Neural cell (in vitro differentiated cells): Measurements from ENCODE around the gene RAD51B. TPM values are rescaled to one million over a fixed set of nuclear protein-coding genes. Genes with fewer than 3 reads are reported as not detected.

Source experiments
- H2AFZ ChIP-seq: fragments of 200-600, 300-800 bp; sonication (generic), shearing (Covaris generic); 2 replicates; pipeline ENCODE4 v1.6.0; 2014; ENCODE audit warnings: low read depth, mild to moderate bottlenecking, antibody characterized with exemption, low read length, moderate library complexity
- H3F3A ChIP-seq: fragments of 200-600 bp; shearing (Covaris generic); 2 replicates; pipeline ENCODE4 v1.6.1; 2016; ENCODE audit warnings: mild to moderate bottlenecking, moderate library complexity, mixed read lengths, antibody characterized with exemption, low read length; ENCODE audit not compliant: insufficient read depth, poor library complexity, severe bottlenecking
- H3K27ac ChIP-seq: fragments of 200-600, 300-800 bp; sonication (generic), shearing (Covaris generic); 2 replicates; pipeline ENCODE4 v1.5.1; 2014; ENCODE audit warnings: mild to moderate bottlenecking, low read length, moderate library complexity
- H3K27me3 ChIP-seq: fragments of 300-800, 200-600 bp; sonication (generic), shearing (Covaris generic); 2 replicates; pipeline ENCODE4 v1.6.0; 2014; ENCODE audit warnings: mild to moderate bottlenecking, low read depth, low read length, moderate library complexity; ENCODE audit not compliant: insufficient read depth
- H3K36me3 ChIP-seq: fragments of 300-800, 200-600 bp; sonication (generic), shearing (Covaris generic); 2 replicates; pipeline ENCODE4 v1.5.1; 2014; ENCODE audit warnings: mild to moderate bottlenecking, antibody characterized with exemption, low read length, moderate library complexity; ENCODE audit not compliant: insufficient read depth
- H3K4me2 ChIP-seq: fragments of 300-800, 200-600 bp; sonication (generic), shearing (Covaris generic); 2 replicates; pipeline ENCODE4 v1.6.0; 2014; ENCODE audit warnings: mild to moderate bottlenecking, low read length
- H3K4me3 ChIP-seq: fragments of 300-800, 200-600 bp; sonication (generic), shearing (Covaris generic); 2 replicates; pipeline ENCODE4 v1.5.1; 2014; ENCODE audit warnings: mild to moderate bottlenecking, low read length, moderate library complexity
- H3K79me2 ChIP-seq: fragments of 200-600 bp; shearing (Covaris generic); replicated peaks from 2 replicates; pipeline ENCODE4 v1.6.0; 2014; ENCODE audit warnings: mild to moderate bottlenecking, low read length, moderate library complexity; ENCODE audit not compliant: insufficient read depth
- H3K9ac ChIP-seq: fragments of 300-800, 200-600 bp; sonication (generic), shearing (Covaris generic); 2 replicates; pipeline ENCODE4 v1.6.1; 2016; ENCODE audit warnings: mild to moderate bottlenecking, low read length, mixed read lengths
- H3K9me2 ChIP-seq: fragments of 200-600 bp; shearing (Covaris generic); 2 replicates; pipeline ENCODE4 v1.6.1; 2016; ENCODE audit warnings: mild to moderate bottlenecking, low read length, mixed read lengths; ENCODE audit not compliant: insufficient read depth
- H3K9me3 ChIP-seq: fragments of 200-600, 300-800 bp; sonication (generic), shearing (Covaris generic); 2 replicates; pipeline ENCODE4 v1.6.1; 2016; ENCODE audit warnings: mild to moderate bottlenecking, mixed run types, low read length, moderate library complexity, mixed read lengths
- H4K20me1 ChIP-seq: fragments of 200-600 bp; shearing (Covaris generic); 2 replicates; pipeline ENCODE4 v1.6.1; 2016; ENCODE audit warnings: mild to moderate bottlenecking, mixed run types; ENCODE audit not compliant: insufficient read depth
- EP300 ChIP-seq: fragments of 450-650 bp; conservative IDR thresholded peaks from 2 replicates; pipeline ENCODE4 v1.6.1; 2014; ENCODE audit warnings: antibody characterized with exemption, mild to moderate bottlenecking, moderate library complexity; ENCODE audit not compliant: poor library complexity, severe bottlenecking
- EZH2 ChIP-seq: fragments of 200-600, 300-800 bp; shearing (Covaris generic), sonication (generic); IDR thresholded peaks from 2 replicates; pipeline ENCODE4 v1.6.1; 2014; ENCODE audit warnings: antibody characterized with exemption, low read length, borderline replicate concordance, mild to moderate bottlenecking; ENCODE audit not compliant: insufficient read depth, poor library complexity, severe bottlenecking
- MXI1 ChIP-seq: fragments of 450-650 bp; conservative IDR thresholded peaks from 2 replicates; pipeline ENCODE4 v1.6.1; 2014; ENCODE audit warnings: antibody characterized with exemption, mild to moderate bottlenecking; ENCODE audit not compliant: poor library complexity, severe bottlenecking
- POLR2AphosphoS5 ChIP-seq: IDR thresholded peaks from 2 replicates; pipeline ENCODE4 v1.6.1; 2012
- RAD21 ChIP-seq: fragments of 450-650 bp; conservative IDR thresholded peaks from 2 replicates; pipeline ENCODE4 v1.6.1; 2014; ENCODE audit warnings: antibody characterized with exemption, mild to moderate bottlenecking, moderate library complexity
- SMC3 ChIP-seq: fragments of 450-650 bp; conservative IDR thresholded peaks from 2 replicates; pipeline ENCODE4 v1.6.1; 2014; ENCODE audit warnings: antibody characterized with exemption, mild to moderate bottlenecking, moderate library complexity; ENCODE audit not compliant: poor library complexity
- TAF1 ChIP-seq: IDR thresholded peaks from 2 replicates; pipeline ENCODE4 v1.6.1; 2012; ENCODE audit warnings: low read depth
- polyA plus RNA-seq: library from polyadenylated mRNA; depleted of rRNA; stranded (reverse); fragments of >200 nt; gene quantifications from 2 replicates; pipeline ENCODE4 v1.2.3, GENCODE V29; 2014
- TF ChIP-seq, protein P1 (sequence below): fragments of 450-650 bp; IDR thresholded peaks from 2 replicates; pipeline ENCODE4 v1.5.1; 2014; ENCODE audit warnings: antibody characterized with exemption, mild to moderate bottlenecking, moderate library complexity; ENCODE audit not compliant: poor library complexity, severe bottlenecking
- TF ChIP-seq, protein P2 (sequence below): IDR thresholded peaks from 2 replicates; pipeline ENCODE4 v1.6.1; 2012; ENCODE audit warnings: borderline replicate concordance

RAD51B gene
- polyA plus RNA-seq, 1 donor from 2014 or later, result 3.1 TPM

GRCh38 chr14:68358500-68358899 is 538.9 kb downstream of the RAD51B start:
- no peak overlapping the region for H3K4me3 ChIP-seq
- no peaks in the 10 kb centered on the region for H3K27me3 ChIP-seq
- H2AFZ ChIP-seq, result no peak overlapping the region
- no peak overlapping the region for H3K9ac ChIP-seq
- no peaks in the 10 kb centered on the region for H3F3A ChIP-seq
- no peaks in the 10 kb centered on the region for H3K36me3 ChIP-seq
- no peaks in the 10 kb centered on the region for H3K79me2 ChIP-seq
- TF ChIP-seq SMC3 (no peak), POLR2AphosphoS5 (no peak), TAF1 (no peak), RAD21 (no peak), EP300 (no peak), EZH2 (no peak), MXI1 (no peak)
- TF ChIP-seq, protein P1, sequence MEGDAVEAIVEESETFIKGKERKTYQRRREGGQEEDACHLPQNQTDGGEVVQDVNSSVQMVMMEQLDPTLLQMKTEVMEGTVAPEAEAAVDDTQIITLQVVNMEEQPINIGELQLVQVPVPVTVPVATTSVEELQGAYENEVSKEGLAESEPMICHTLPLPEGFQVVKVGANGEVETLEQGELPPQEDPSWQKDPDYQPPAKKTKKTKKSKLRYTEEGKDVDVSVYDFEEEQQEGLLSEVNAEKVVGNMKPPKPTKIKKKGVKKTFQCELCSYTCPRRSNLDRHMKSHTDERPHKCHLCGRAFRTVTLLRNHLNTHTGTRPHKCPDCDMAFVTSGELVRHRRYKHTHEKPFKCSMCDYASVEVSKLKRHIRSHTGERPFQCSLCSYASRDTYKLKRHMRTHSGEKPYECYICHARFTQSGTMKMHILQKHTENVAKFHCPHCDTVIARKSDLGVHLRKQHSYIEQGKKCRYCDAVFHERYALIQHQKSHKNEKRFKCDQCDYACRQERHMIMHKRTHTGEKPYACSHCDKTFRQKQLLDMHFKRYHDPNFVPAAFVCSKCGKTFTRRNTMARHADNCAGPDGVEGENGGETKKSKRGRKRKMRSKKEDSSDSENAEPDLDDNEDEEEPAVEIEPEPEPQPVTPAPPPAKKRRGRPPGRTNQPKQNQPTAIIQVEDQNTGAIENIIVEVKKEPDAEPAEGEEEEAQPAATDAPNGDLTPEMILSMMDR, result no peak
- TF ChIP-seq, protein P2, sequence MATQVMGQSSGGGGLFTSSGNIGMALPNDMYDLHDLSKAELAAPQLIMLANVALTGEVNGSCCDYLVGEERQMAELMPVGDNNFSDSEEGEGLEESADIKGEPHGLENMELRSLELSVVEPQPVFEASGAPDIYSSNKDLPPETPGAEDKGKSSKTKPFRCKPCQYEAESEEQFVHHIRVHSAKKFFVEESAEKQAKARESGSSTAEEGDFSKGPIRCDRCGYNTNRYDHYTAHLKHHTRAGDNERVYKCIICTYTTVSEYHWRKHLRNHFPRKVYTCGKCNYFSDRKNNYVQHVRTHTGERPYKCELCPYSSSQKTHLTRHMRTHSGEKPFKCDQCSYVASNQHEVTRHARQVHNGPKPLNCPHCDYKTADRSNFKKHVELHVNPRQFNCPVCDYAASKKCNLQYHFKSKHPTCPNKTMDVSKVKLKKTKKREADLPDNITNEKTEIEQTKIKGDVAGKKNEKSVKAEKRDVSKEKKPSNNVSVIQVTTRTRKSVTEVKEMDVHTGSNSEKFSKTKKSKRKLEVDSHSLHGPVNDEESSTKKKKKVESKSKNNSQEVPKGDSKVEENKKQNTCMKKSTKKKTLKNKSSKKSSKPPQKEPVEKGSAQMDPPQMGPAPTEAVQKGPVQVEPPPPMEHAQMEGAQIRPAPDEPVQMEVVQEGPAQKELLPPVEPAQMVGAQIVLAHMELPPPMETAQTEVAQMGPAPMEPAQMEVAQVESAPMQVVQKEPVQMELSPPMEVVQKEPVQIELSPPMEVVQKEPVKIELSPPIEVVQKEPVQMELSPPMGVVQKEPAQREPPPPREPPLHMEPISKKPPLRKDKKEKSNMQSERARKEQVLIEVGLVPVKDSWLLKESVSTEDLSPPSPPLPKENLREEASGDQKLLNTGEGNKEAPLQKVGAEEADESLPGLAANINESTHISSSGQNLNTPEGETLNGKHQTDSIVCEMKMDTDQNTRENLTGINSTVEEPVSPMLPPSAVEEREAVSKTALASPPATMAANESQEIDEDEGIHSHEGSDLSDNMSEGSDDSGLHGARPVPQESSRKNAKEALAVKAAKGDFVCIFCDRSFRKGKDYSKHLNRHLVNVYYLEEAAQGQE, result no peak
- H3K4me2 ChIP-seq, result no peak overlapping the region
- H4K20me1 ChIP-seq, result no peaks in the 10 kb centered on the region
- no peaks in the 10 kb centered on the region for H3K9me3 ChIP-seq
- no peaks in the 10 kb centered on the region for H3K9me2 ChIP-seq
- H3K27ac ChIP-seq, result no peak overlapping the region

- H3K9me3 ChIP-seq, result no peaks in the 10 kb centered on the region
- H3K4me2 ChIP-seq, result no peak overlapping the region
- H3K79me2 ChIP-seq, result no peaks in the 10 kb centered on the region
- no peaks in the 10 kb centered on the region for H3K27me3 ChIP-seq
- no peak overlapping the region for H2AFZ ChIP-seq
- H3F3A ChIP-seq, result no peaks in the 10 kb centered on the region
- no peak overlapping the region for H3K4me3 ChIP-seq
- H3K36me3 ChIP-seq, result no peaks in the 10 kb centered on the region
- no peak overlapping the region for H3K27ac ChIP-seq
- TF ChIP-seq RAD21 (no peak), POLR2AphosphoS5 (no peak), EP300 (no peak), MXI1 (no peak), SMC3 (no peak), TAF1 (no peak), EZH2 (no peak)
- TF ChIP-seq, protein P1, result no peak
- TF ChIP-seq, protein P2, result no peak
- no peaks in the 10 kb centered on the region for H4K20me1 ChIP-seq
- no peak overlapping the region for H3K9ac ChIP-seq
- H3K9me2 ChIP-seq, result no peaks in the 10 kb centered on the region
These were observed 539.6 kb downstream of the RAD51B start for GRCh38 chr14:68359022-68359836.
